Measurements from ENCODE around the gene PLA2G12B.

Gene PLA2G12B

GRCh38 chr10:72951760-72952159 lies 2.8 kb downstream of the PLA2G12B start:
- no peak overlapping the region for H3K4me2 ChIP-seq
- H3K27me3 ChIP-seq, result no peaks in the 10 kb centered on the region
- no peak overlapping the region for H3K27ac ChIP-seq

GRCh38 chr10:72948762-72949161 lies 5.8 kb downstream of the PLA2G12B start:
- H3K9me3 ChIP-seq (replicated peaks in 1 of 11), result no peaks in the 10 kb centered on the region
- TF ChIP-seq Cebpa-rat (IDR thresholded peaks at IDR 0.05), result no peak
- no peaks in the 10 kb centered on the region for H3K27me3 ChIP-seq

More at GRCh38 chr10:72951760-72952159, 2.8 kb downstream of the PLA2G12B start:
- Histone ChIP-seq H3K9me3 (replicated peaks in 1 of 11) (no peaks in the 10 kb centered on the region), H3K9ac (no peak overlapping the region), H3K4me1 (no peaks in the 10 kb centered on the region), H3K4me3 (no peak overlapping the region), H4K20me1 (no peaks in the 10 kb centered on the region; a peak in 1 of 22 replicates), H3K36me3 (no peaks in the 10 kb centered on the region)
- TF ChIP-seq Cebpa-rat (IDR thresholded peaks at IDR 0.05), result no peak

GRCh38 chr10:72946963-72947362 lies 7.6 kb downstream of the PLA2G12B start:
- Histone ChIP-seq H3K4me1 (no peaks in the 10 kb centered on the region), H3K9ac (no peak overlapping the region), H3K36me3 (no peaks in the 10 kb centered on the region), H4K20me1 (no peaks in the 10 kb centered on the region), H3K9me3 (replicated peaks in 1 of 11) (no peaks in the 10 kb centered on the region), H3K4me2 (no peak overlapping the region), H3K27ac (no peak overlapping the region), H3K27me3 (no peaks in the 10 kb centered on the region), H3K4me3 (no peak overlapping the region)
- no peak for TF ChIP-seq Cebpa-rat (IDR thresholded peaks at IDR 0.05)

More at GRCh38 chr10:72948762-72949161, 5.8 kb downstream of the PLA2G12B start:
- H3K27ac ChIP-seq, result no peak overlapping the region
- H3K4me1 ChIP-seq, result no peaks in the 10 kb centered on the region
- H4K20me1 ChIP-seq, result no peaks in the 10 kb centered on the region
- no peak overlapping the region for H3K4me3 ChIP-seq
- H3K36me3 ChIP-seq, result no peaks in the 10 kb centered on the region
- no peak overlapping the region for H3K9ac ChIP-seq
- H3K4me2 ChIP-seq, result no peak overlapping the region

GRCh38 chr10:72943498-72944234 lies 10.9 kb downstream of the PLA2G12B start:
- no peak for TF ChIP-seq Cebpa-rat (IDR thresholded peaks at IDR 0.05)
- Histone ChIP-seq H3K4me1 (no peaks in the 10 kb centered on the region), H4K20me1 (no peaks in the 10 kb centered on the region), H3K27ac (no peak overlapping the region), H3K27me3 (no peaks in the 10 kb centered on the region), H3K36me3 (no peaks in the 10 kb centered on the region), H3K4me3 (no peak overlapping the region), H3K9me3 (replicated peaks in 1 of 11) (no peaks in the 10 kb centered on the region), H3K9ac (no peak overlapping the region), H3K4me2 (no peak overlapping the region)

- TF ChIP-seq Cebpa-rat (IDR thresholded peaks at IDR 0.05), result no peak
Measured at GRCh38 chr10:72935361-72935760, 19.2 kb downstream of the PLA2G12B start.

GRCh38 chr10:72932259-72933015 lies 22.2 kb downstream of the PLA2G12B start:
- Histone ChIP-seq H4K20me1 (no peaks in the 10 kb centered on the region), H3K4me2 (peak overlapping the region in 7 of 11 experiments; percentile 23 to 70 (median 58); a peak in 10 of 22 replicates), H3K9ac (no peak overlapping the region), H3K4me1 (peaks cover 0 to 21% (median 12%) of the 10 kb centered on the region in 10 experiments; a peak in 14 of 20 replicates), H3K36me3 (no peaks in the 10 kb centered on the region), H3K27ac (peak overlapping the region in 1 of 11 experiments; percentile 19; a peak in 3 of 22 replicates), H3K27me3 (no peaks in the 10 kb centered on the region), H3K4me3 (no peak overlapping the region), H3K9me3 (replicated peaks in 1 of 11) (peaks cover 0 to 8% (median 0%) of the 10 kb centered on the region in 11 experiments; a peak in 1 of 22 replicates)
- no peak for TF ChIP-seq Cebpa-rat (IDR thresholded peaks at IDR 0.05)

More at GRCh38 chr10:72935361-72935760, 19.2 kb downstream of the PLA2G12B start:
- no peak overlapping the region for H3K27ac ChIP-seq
- H3K9ac ChIP-seq, result no peak overlapping the region
- H3K36me3 ChIP-seq, result no peaks in the 10 kb centered on the region
- peak overlapping the region in 2 of 11 experiments; percentile 9 to 34; a peak in 3 of 22 replicates for H3K4me2 ChIP-seq
- no peak overlapping the region for H3K4me3 ChIP-seq
- peaks cover 0 to 8% (median 0%) of the 10 kb centered on the region in 11 experiments; a peak in 1 of 22 replicates for H3K9me3 ChIP-seq (replicated peaks in 1 of 11)
- H3K27me3 ChIP-seq, result no peaks in the 10 kb centered on the region
- H3K4me1 ChIP-seq, result peaks cover 0 to 21% (median 12%) of the 10 kb centered on the region in 10 experiments; a peak in 14 of 20 replicates
- no peaks in the 10 kb centered on the region for H4K20me1 ChIP-seq

GRCh38 chr10:72930276-72930675 lies 24.3 kb downstream of the PLA2G12B start:
- Histone ChIP-seq H3K36me3 (no peaks in the 10 kb centered on the region), H3K4me2 (no peak overlapping the region), H3K27me3 (no peaks in the 10 kb centered on the region), H4K20me1 (no peaks in the 10 kb centered on the region), H3K4me1 (peaks cover 0 to 18% (median 11%) of the 10 kb centered on the region in 10 experiments; a peak in 14 of 20 replicates), H3K9me3 (replicated peaks in 1 of 11) (peaks cover 0 to 2% (median 0%) of the 10 kb centered on the region in 11 experiments; a peak in 1 of 22 replicates), H3K4me3 (no peak overlapping the region), H3K27ac (no peak overlapping the region), H3K9ac (no peak overlapping the region)
- no peak for TF ChIP-seq Cebpa-rat (IDR thresholded peaks at IDR 0.05)

GRCh38 chr10:72928798-72929197 lies 25.8 kb downstream of the PLA2G12B start:
- Histone ChIP-seq H3K9me3 (replicated peaks in 1 of 11) (peaks cover 0 to 8% (median 4%) of the 10 kb centered on the region in 11 experiments; a peak in 9 of 22 replicates), H3K27me3 (no peaks in the 10 kb centered on the region), H3K4me3 (no peak overlapping the region), H4K20me1 (no peaks in the 10 kb centered on the region), H3K27ac (no peak overlapping the region), H3K4me1 (peaks cover 0 to 13% (median 8%) of the 10 kb centered on the region in 10 experiments; a peak in 12 of 20 replicates), H3K36me3 (no peaks in the 10 kb centered on the region), H3K4me2 (no peak overlapping the region), H3K9ac (no peak overlapping the region)
- no peak for TF ChIP-seq Cebpa-rat (IDR thresholded peaks at IDR 0.05)

GRCh38 chr10:72927485-72927884 lies 27.1 kb downstream of the PLA2G12B start:
- Histone ChIP-seq H3K4me2 (no peak overlapping the region), H3K27ac (no peak overlapping the region), H3K27me3 (no peaks in the 10 kb centered on the region), H3K9me3 (replicated peaks in 1 of 11) (peaks cover 10 to 21% (median 17%) of the 10 kb centered on the region in 11 experiments), H4K20me1 (no peaks in the 10 kb centered on the region), H3K4me1 (peaks cover 0 to 4% (median 3%) of the 10 kb centered on the region in 10 experiments; a peak in 11 of 20 replicates), H3K36me3 (0 out of 22 replicates have a peak, but pooled peaks cover 0 to 3% (median 0%) of the 10 kb centered on the region in 11 experiments), H3K4me3 (no peak overlapping the region), H3K9ac (no peak overlapping the region)
- no peak for TF ChIP-seq Cebpa-rat (IDR thresholded peaks at IDR 0.05)

Data from BLaER1 treated with 17β-estradiol and CSF1 and Interleukin-3, amounts not matched to agents 10 nM and 100 nM (cell line).